ENCODE data around the gene LITAF. TPM values are rescaled to one million over a fixed set of nuclear protein-coding genes. Genes with fewer than 3 reads are reported as not detected.

The LITAF gene
- total RNA-seq, 1 experiment from 2014 or later, result 84.2 TPM

- Histone ChIP-seq H3K9me2 (ENCODE audit: insufficient read depth) (no peaks in the 10 kb centered on the region), H3K27me3 (ENCODE audit: insufficient read depth, low read length) (no peaks in the 10 kb centered on the region), H3K36me3 (ENCODE audit: control insufficient read depth in 1 of 2, insufficient read depth in 2 of 2, low read length in 2 of 2) (no peaks in the 10 kb centered on the region), H2AFZ (ENCODE audit: low read depth, low read length, poor library complexity, severe bottlenecking) (no peak overlapping the region), H4K20me1 (ENCODE audit: insufficient read depth) (no peaks in the 10 kb centered on the region), H3K9me3 (ENCODE audit: control insufficient read depth in 1 of 2, insufficient read depth in 1 of 2, low read depth in 1 of 2, low read length in 2 of 2) (no peaks in the 10 kb centered on the region), H3K4me2 (ENCODE audit: low read length) (no peak overlapping the region), H3K27ac (ENCODE audit: low read depth, low read length) (no peak overlapping the region), H3K4me1 (ENCODE audit: control insufficient read depth in 1 of 2, insufficient read depth in 2 of 2, low read length in 2 of 2) (peaks cover 23 to 38% of the 10 kb centered on the region in 2 experiments), H3K79me2 (ENCODE audit: insufficient read depth, low read length) (no peaks in the 10 kb centered on the region), H3K9ac (ENCODE audit: low read length) (no peak overlapping the region), H3K4me3 (replicated peaks in 1 of 2; ENCODE audit: low read depth in 1 of 2, low read length in 2 of 2) (no peak overlapping the region)
- BruUV-seq (replicated peaks), result no TSS peak
- RAD21 ChIA-PET (ENCODE audit: low non-redundant PET in 1 of 2, low total read pairs in 2 of 2, uncharacterized antibody in 2 of 2, unreplicated experiment in 2 of 2), result interaction anchor here in 1 of 2 experiments (0.7 kb wide), 1 partner anchor 94 kb away, joined by 3 read pairs; no protein-coding TSS in a partner anchor
- POLR2A ChIA-PET, result no interaction called here
- no peak for DNase-seq (ENCODE audit: low read depth, low spot score)
- intact Hi-C loops (cut with micrococcal nuclease), result no loop called here
- TF ChIP-seq EGR1 (IDR thresholded peaks at IDR 0.05; ENCODE audit: low read depth), result no peak
- no peak for TF ChIP-seq RAD21 (IDR thresholded peaks at IDR 0.05; ENCODE audit: low read depth)
- no peak for TF ChIP-seq ZNF274 (IDR thresholded peaks at IDR 0.05; ENCODE audit: low read depth, low read length)
- TF ChIP-seq TCF7L2 (IDR thresholded peaks at IDR 0.05; ENCODE audit: borderline replicate concordance, extremely low read depth, insufficient read depth, insufficient read length), result no peak
- TF ChIP-seq POLR2AphosphoS5 (IDR thresholded peaks at IDR 0.05; ENCODE audit: low read depth, low read length), result no peak
- no peak for TF ChIP-seq SP1 (IDR thresholded peaks at IDR 0.05; ENCODE audit: low read depth)
- no peak for TF ChIP-seq POLR2A (IDR thresholded peaks at IDR 0.05; ENCODE audit: borderline replicate concordance, extremely low read depth, insufficient read depth, insufficient read length)
- TF ChIP-seq FOSL1 (IDR thresholded peaks at IDR 0.05; ENCODE audit: low read depth), result no peak
- no peak for TF ChIP-seq ZFX (IDR thresholded peaks at IDR 0.05)
- no peak for TF ChIP-seq CTCF (IDR thresholded peaks at IDR 0.05 in 2 of 3, conservative IDR thresholded peaks at IDR 0.05 in 1 of 3; ENCODE audit: borderline replicate concordance in 1 of 3, insufficient read depth in 1 of 3, low read depth in 2 of 3, low read length in 2 of 3)
- CTCF ChIA-PET, result no interaction called here
- no peak for ATAC-seq
Measured at GRCh38 chr16:11502239-11502638, 84.5 kb downstream of the LITAF start.

Measured in HCT116 (cell line).